ENCODE measurements around the gene SCCPDH. TPM values are rescaled to one million over a fixed set of nuclear protein-coding genes. Genes with fewer than 3 reads are reported as not detected.

The SCCPDH gene
- total and polyA plus RNA-seq, 2 of the 13 experiments (the other 11 are each of a cell fraction or from before 2014, with no cell fraction given) = 36.7 to 62.3 TPM

GRCh38 chr1:246709835-246710234 is 14.4 kb upstream of the SCCPDH start (continued):
- no peak for TF ChIP-seq ZSCAN21 (CRISPR knock-in tag; IDR thresholded peaks at IDR 0.05; ENCODE audit: borderline replicate concordance)
- no peak for TF ChIP-seq RNF2 (conservative IDR thresholded peaks at IDR 0.05; ENCODE audit: low read depth)
- TF ChIP-seq ZNF362 (CRISPR knock-in tag; IDR thresholded peaks at IDR 0.05; ENCODE audit: borderline replicate concordance) = no peak
- TF ChIP-seq KAT2B (IDR thresholded peaks at IDR 0.05; ENCODE audit: borderline replicate concordance, low read depth, low read length) = no peak
- peak; percentile 95 for TF ChIP-seq SP5 (CRISPR knock-in tag; IDR thresholded peaks at IDR 0.05; ENCODE audit: borderline replicate concordance, low read depth)
- TF ChIP-seq KIAA2018 (CRISPR knock-in tag; IDR thresholded peaks at IDR 0.05; ENCODE audit: borderline replicate concordance) = no peak
- peak; percentile 89 for TF ChIP-seq NCOR1 (IDR thresholded peaks at IDR 0.05; ENCODE audit: borderline replicate concordance, low read length)
- TF ChIP-seq RFX1 (IDR thresholded peaks at IDR 0.05) = no peak
- TF ChIP-seq NFE2 (CRISPR knock-in tag; IDR thresholded peaks at IDR 0.05) = peak; percentile 77
- TF ChIP-seq HNRNPK (IDR thresholded peaks at IDR 0.05; ENCODE audit: low read depth, low read length, poor library complexity, severe bottlenecking) = peak; percentile 36
- TF ChIP-seq ZNF567 (CRISPR knock-in tag; IDR thresholded peaks at IDR 0.05; ENCODE audit: borderline replicate concordance) = no peak
- no peak for TF ChIP-seq HNRNPL (IDR thresholded peaks at IDR 0.05; ENCODE audit: low read depth, low read length)
- peak; percentile 89; the same call in 1 of the 2 replicates for TF ChIP-seq HMG20A (CRISPR knock-in tag; IDR thresholded peaks at IDR 0.05; ENCODE audit: borderline replicate concordance)
- no peak for TF ChIP-seq ZNF124 (CRISPR knock-in tag; IDR thresholded peaks at IDR 0.05)
- TF ChIP-seq ZNF543 (CRISPR knock-in tag; IDR thresholded peaks at IDR 0.05) = 0 out of 2 replicates have a peak, but pooled peaks have one; percentile 18
- no peak for TF ChIP-seq TP53 (CRISPR knock-in tag; conservative IDR thresholded peaks at IDR 0.05)
- no peak for TF ChIP-seq MIER2 (CRISPR knock-in tag; IDR thresholded peaks at IDR 0.05)
- TF ChIP-seq ZNF317 (CRISPR knock-in tag; IDR thresholded peaks at IDR 0.05) = no peak
- no peak for TF ChIP-seq U2AF2 (IDR thresholded peaks at IDR 0.05; ENCODE audit: low read depth, low read length)
- TF ChIP-seq, protein P1, sequence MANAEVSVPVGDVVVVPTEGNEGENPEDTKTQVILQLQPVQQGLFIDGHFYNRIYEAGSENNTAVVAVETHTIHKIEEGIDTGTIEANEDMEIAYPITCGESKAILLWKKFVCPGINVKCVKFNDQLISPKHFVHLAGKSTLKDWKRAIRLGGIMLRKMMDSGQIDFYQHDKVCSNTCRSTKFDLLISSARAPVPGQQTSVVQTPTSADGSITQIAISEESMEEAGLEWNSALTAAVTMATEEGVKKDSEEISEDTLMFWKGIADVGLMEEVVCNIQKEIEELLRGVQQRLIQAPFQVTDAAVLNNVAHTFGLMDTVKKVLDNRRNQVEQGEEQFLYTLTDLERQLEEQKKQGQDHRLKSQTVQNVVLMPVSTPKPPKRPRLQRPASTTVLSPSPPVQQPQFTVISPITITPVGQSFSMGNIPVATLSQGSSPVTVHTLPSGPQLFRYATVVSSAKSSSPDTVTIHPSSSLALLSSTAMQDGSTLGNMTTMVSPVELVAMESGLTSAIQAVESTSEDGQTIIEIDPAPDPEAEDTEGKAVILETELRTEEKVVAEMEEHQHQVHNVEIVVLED (CRISPR knock-in tag; IDR thresholded peaks at IDR 0.05; ENCODE audit: borderline replicate concordance) = no peak
- TF ChIP-seq YEATS4 (CRISPR knock-in tag; IDR thresholded peaks at IDR 0.05; ENCODE audit: borderline replicate concordance) = no peak
- TF ChIP-seq PHF20 (CRISPR knock-in tag; IDR thresholded peaks at IDR 0.05) = no peak

Data from HepG2 (cell line).